Type B pancreatic cell (in vitro differentiated cells): ENCODE results near the gene MYZAP. TPM values are rescaled to one million over a fixed set of nuclear protein-coding genes. Genes with fewer than 3 reads are reported as not detected.

ENCODE experiments used
- DNase-seq: peaks from one replicate; pipeline ENCODE4 v3.0.0; 2021; ENCODE audit warnings: mixed read lengths; ENCODE audit not compliant: unreplicated experiment; ENCODE audit errors: extremely low spot score
- H3K27ac Mint-ChIP-seq: 2 replicates; pipeline ENCODE4 v1.8.0; 2021; ENCODE audit warnings: mild to moderate bottlenecking, mixed read lengths
- H3K27me3 Mint-ChIP-seq: 2 replicates; pipeline ENCODE4 v1.8.0; 2021; ENCODE audit warnings: mixed read lengths
- H3K36me3 Mint-ChIP-seq: 2 replicates; pipeline ENCODE4 v1.8.0; 2021; ENCODE audit warnings: mixed read lengths
- H3K4me1 Mint-ChIP-seq: one replicate; pipeline ENCODE4 v1.8.0; 2021; ENCODE audit warnings: mixed read lengths; ENCODE audit not compliant: unreplicated experiment
- H3K4me3 Mint-ChIP-seq: 2 replicates; pipeline ENCODE4 v1.8.0; 2021; ENCODE audit warnings: mild to moderate bottlenecking, mixed read lengths
- H3K9me3 Mint-ChIP-seq: 2 replicates; pipeline ENCODE4 v1.8.0; 2021; ENCODE audit warnings: mixed read lengths
- total RNA-seq: library from RNA; stranded (reverse); gene quantifications from 2 replicates; pipeline ENCODE4 v1.2.1, GENCODE V29; 2021; ENCODE audit warnings: low replicate concordance
- TF ChIP-seq, protein P1 (sequence below): fragments of 200-600 bp; sonication (generic); conservative IDR thresholded peaks from 2 replicates; pipeline ENCODE4 v1.5.0; 2021; ENCODE audit warnings: antibody characterized with exemption, mild to moderate bottlenecking

The MYZAP gene
- total RNA-seq, 1 donor from 2014 or later = 5.7 TPM

DNA sequence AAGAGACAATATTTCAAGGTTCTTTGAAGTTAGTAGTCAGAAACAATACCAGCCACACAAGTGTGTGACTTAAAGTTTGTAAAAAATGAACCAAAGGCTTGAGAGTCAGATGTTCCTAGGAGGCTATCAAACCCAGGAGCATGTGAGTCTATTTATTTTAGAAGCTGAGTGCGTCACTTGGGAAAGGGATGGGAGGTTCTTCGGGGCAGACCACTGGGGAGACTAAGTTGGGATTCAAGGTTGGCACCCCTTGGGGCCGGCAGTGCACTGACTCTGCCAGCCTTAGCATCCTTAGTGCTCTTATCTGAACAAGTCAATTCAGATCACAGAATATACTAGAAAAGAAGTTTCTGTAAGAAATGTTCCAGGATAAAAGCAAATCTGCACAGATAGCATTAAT lies 64.7 kb downstream of the MYZAP start:
- DNase-seq = no peak
- H3K4me3 Mint-ChIP-seq = no peak overlapping the region
- H3K27ac Mint-ChIP-seq = no peak overlapping the region
- TF ChIP-seq, protein P1, sequence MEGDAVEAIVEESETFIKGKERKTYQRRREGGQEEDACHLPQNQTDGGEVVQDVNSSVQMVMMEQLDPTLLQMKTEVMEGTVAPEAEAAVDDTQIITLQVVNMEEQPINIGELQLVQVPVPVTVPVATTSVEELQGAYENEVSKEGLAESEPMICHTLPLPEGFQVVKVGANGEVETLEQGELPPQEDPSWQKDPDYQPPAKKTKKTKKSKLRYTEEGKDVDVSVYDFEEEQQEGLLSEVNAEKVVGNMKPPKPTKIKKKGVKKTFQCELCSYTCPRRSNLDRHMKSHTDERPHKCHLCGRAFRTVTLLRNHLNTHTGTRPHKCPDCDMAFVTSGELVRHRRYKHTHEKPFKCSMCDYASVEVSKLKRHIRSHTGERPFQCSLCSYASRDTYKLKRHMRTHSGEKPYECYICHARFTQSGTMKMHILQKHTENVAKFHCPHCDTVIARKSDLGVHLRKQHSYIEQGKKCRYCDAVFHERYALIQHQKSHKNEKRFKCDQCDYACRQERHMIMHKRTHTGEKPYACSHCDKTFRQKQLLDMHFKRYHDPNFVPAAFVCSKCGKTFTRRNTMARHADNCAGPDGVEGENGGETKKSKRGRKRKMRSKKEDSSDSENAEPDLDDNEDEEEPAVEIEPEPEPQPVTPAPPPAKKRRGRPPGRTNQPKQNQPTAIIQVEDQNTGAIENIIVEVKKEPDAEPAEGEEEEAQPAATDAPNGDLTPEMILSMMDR = no peak
- no peaks in the 10 kb centered on the region for H3K27me3 Mint-ChIP-seq
- H3K36me3 Mint-ChIP-seq = no peaks in the 10 kb centered on the region
- peaks cover 12% of the 10 kb centered on the region for H3K4me1 Mint-ChIP-seq
- H3K9me3 Mint-ChIP-seq = no peaks in the 10 kb centered on the region

GRCh38 chr15:57657619-57658018 lies 65.9 kb downstream of the MYZAP start:
- H3K4me1 Mint-ChIP-seq = peaks cover 22% of the 10 kb centered on the region
- H3K4me3 Mint-ChIP-seq = no peak overlapping the region
- H3K27me3 Mint-ChIP-seq = no peaks in the 10 kb centered on the region
- no peaks in the 10 kb centered on the region for H3K9me3 Mint-ChIP-seq
- no peak for DNase-seq
- no peaks in the 10 kb centered on the region for H3K36me3 Mint-ChIP-seq
- H3K27ac Mint-ChIP-seq = no peak overlapping the region
- TF ChIP-seq, protein P1 = no peak

- H3K27me3 Mint-ChIP-seq = no peaks in the 10 kb centered on the region
- no peaks in the 10 kb centered on the region for H3K36me3 Mint-ChIP-seq
- no peaks in the 10 kb centered on the region for H3K9me3 Mint-ChIP-seq
- H3K27ac Mint-ChIP-seq = no peak overlapping the region
- no peak for DNase-seq
- TF ChIP-seq, protein P1 = no peak
- H3K4me1 Mint-ChIP-seq = peaks cover 25% of the 10 kb centered on the region
- H3K4me3 Mint-ChIP-seq = no peak overlapping the region
These were observed 70.5 kb downstream of the MYZAP start for GRCh38 chr15:57662091-57662744.

GRCh38 chr15:57662802-57663201 lies 71.1 kb downstream of the MYZAP start:
- TF ChIP-seq, protein P1 = no peak
- no peaks in the 10 kb centered on the region for H3K27me3 Mint-ChIP-seq
- no peaks in the 10 kb centered on the region for H3K9me3 Mint-ChIP-seq
- H3K4me1 Mint-ChIP-seq = peaks cover 31% of the 10 kb centered on the region
- H3K36me3 Mint-ChIP-seq = no peaks in the 10 kb centered on the region
- DNase-seq = no peak
- no peak overlapping the region for H3K4me3 Mint-ChIP-seq
- no peak overlapping the region for H3K27ac Mint-ChIP-seq

- no peaks in the 10 kb centered on the region for H3K9me3 Mint-ChIP-seq
- no peak overlapping the region for H3K27ac Mint-ChIP-seq
- peaks cover 33% of the 10 kb centered on the region for H3K4me1 Mint-ChIP-seq
- TF ChIP-seq, protein P1 = no peak
- DNase-seq = no peak
- no peaks in the 10 kb centered on the region for H3K36me3 Mint-ChIP-seq
- H3K27me3 Mint-ChIP-seq = no peaks in the 10 kb centered on the region
- H3K4me3 Mint-ChIP-seq = no peak overlapping the region
These were observed 71.6 kb downstream of the MYZAP start for GRCh38 chr15:57663262-57663661.
